UCSD-AML1 (cell line): ENCODE data around the gene EMILIN2.
"Not testable (repeated sequence)": the region's sequence is repeated elsewhere in the genome, so short reads cannot be mapped to it uniquely, and the experiment has no call there.

Source experiments
- DNase-seq: peaks from one replicate; lab custom pipeline; 2025; ENCODE audit not compliant: unreplicated experiment; lab: John Stamatoyannopoulos, UW

The EMILIN2 gene

DNA sequence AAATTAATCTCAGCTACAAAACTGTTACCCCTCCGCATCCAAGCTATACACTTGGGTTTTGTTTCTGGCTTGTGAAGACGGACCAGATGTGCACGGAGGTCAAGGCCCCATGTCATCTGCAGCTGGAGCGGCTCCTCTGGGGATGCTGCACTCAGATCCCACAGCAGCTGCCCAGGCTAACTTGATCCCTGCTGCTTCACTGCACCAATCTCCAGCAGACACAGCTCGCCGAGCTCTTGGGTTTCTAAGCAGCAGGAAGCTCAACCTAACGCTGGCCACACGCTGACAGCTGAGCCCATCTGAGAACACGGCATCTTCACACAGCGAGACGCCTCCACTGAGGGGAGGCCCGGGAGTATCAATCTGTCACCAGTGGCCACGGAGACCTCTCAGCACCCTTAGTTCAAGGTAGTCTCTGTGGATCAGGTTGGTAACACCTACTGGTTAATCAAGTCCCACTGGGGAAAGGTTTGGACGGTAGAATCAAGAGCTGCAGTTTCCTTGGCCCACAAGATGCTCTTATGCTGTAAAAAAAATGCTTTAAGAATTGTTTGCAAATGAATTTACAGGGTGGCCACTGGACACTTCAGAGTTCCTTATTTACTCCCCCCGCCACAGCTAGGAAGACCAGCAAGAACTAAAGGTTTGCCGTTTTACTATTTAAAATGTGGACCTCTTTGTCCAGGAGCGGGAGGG, 67.5 kb downstream of the EMILIN2 start:
- no peak for DNase-seq

DNA sequence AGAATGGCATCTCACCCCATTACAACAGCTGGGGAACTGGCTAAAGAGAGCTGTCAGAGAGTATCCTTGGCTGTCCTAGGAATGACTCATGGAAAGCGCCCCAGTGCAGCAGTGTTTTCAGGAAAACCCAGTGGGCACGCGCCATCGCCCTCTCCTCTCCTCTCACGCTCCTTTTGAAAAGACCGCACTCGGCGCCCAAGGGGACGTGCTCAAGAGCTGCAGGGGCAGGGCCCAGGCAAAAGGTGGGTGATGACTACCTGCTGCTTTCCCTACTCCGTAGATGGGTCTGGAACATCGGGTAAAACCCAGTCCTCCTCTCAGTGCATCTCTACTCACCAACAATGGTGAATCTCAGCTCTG, 68.1 kb downstream of the EMILIN2 start:
- no peak for DNase-seq

DNA sequence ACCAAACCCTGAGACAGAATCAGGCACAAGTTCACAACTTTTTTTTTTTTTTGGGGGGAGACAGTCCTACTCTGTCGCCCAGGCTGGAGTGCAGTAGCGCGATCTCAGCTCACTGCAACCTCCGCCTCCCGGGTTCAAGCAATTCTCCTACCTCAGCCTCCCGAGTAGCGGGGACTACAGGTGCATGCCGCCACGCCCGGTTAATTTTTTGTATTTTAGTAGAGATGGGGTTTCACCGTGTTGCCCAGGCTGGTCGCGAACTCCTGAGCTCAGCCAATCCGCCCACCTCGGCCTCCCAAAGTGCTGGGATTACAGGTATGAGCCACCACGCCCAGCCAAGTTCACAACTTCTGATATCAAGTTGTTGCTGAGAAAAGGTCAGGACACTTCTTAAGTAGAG, 68.7 kb downstream of the EMILIN2 start:
- DNase-seq, result not testable (repeated sequence)

DNA sequence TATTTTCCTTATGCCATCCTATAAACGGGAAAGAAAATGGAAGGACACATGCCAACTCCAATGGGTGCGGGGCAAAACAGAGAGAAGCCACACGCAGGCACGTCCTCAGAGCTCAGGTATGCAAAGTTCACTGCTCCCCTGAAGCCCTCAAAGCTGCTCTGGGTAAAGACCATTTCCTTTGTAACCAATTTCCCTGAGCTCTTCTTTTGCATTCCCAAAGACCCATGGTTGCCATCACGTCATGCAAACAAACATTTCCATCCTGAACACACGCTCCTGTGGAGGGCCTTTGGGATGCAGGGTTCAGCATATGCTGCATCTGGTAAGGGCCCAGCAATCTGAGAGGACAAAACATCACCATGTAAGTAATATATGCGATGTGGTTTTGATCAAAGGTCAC, 69.4 kb downstream of the EMILIN2 start:
- DNase-seq, result no peak

DNA sequence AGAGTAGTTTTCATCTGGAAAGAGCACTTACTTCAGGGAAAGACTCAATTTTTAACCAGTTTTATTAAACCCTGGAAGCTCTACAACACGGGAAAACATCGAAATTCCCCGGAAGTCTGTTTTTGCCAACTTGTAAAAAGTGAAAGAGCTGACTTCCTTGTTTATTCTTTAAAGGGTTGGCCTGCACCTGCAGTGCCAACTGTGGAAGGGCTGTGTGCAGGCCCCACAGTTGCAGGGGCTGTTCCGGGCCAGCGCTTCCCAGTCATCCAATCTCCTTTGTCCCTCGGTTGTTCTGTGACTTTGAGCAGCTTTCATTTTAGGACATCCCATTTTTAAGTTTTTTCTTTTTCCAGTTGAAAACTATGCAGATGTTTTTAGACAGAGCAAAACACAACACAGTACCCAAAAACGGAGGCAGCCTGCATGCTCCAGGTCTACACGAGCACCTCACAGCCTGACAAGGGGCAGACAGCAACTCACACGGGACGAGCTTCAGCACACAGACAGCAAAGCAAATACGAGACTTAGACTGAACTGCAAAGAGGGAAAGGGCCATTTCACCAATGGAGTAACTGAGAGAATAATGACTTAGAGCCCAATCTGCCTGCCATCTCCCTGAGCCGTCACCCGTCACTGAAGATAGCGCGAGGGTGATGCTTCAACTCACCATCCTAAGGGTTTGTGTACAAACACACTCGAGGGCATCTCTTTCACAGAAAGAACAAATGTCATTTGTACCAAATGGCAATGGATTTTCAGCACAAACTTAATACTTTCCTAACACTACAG, 70.6 kb downstream of the EMILIN2 start:
- no peak for DNase-seq

DNA sequence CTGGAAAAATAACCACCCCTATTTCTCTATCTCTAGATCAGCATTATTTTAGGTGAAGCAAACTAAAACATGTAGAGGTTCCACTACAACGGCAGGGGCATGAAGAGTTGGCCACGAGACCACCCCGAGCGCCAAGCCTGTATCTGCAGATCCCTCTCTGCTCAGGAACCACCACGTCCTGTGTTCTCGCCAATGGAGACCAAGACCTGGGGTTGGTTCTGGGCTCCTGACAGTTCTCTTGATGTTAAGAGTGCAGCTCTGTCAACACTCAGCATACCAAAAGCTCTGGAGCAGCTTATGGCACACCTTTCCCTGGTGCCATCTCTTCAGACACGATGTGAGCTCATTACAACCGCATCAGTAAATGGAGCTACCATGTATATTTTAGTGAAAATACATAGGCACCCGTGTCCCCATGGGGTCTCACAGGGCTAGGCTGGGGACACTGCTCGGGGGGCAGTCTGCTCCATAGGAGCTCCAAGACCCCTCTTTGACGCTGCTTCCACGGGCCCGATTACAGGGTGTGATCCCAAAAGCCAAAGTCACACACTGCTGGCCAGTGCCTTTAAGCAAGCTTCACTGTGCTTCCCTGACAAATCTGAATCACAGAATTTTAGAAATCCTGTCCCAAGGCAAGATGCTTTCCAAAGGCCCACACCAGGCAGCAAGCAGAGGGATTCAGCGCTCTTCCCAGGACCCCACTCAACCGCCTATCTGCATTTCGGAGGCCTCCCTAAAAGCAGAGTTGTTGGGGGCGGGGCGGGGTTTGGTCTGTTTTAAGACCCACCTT, 72.2 kb downstream of the EMILIN2 start:
- DNase-seq, result no peak

DNA sequence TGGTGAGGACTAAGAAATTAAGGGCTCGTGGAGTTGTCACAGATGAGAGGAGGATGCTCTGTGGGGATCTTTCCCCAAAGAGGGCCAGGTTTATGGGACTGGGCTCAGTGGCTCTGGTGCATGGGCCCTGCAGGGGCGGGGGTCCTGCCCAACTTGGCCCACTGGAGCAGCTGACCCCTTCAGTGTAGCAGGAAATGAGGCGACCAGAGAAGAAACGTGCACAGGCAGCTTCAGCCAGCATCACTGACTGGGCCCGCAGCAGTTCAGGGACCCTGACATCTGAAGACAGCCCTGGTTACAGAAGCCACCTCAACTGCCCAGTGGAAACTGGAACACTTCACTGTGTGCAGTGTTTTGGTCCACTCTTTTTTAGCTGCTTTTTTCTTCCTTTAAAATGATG, 72.8 kb downstream of the EMILIN2 start:
- DNase-seq, result no peak

DNA sequence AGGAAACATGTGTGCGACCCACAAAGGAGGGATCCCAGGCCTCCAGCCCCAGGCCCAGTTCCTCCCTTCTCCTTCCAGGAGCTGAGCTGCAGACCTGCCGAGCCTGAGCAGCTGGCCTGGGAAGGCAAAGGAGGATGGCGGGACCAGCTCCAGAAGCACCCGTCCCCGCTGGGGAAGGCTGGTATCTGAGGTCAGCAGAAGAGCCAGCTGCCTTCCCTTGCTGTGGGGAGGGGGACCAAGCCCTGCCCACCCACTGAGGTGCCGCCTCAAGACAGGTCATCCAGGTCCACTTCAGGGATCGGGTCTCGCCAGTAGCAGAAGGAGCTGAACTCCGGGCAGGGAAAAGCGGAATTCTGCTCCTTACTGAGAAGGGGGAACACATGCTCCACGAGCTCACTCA, 73.2 kb downstream of the EMILIN2 start:
- DNase-seq, result no peak

DNA sequence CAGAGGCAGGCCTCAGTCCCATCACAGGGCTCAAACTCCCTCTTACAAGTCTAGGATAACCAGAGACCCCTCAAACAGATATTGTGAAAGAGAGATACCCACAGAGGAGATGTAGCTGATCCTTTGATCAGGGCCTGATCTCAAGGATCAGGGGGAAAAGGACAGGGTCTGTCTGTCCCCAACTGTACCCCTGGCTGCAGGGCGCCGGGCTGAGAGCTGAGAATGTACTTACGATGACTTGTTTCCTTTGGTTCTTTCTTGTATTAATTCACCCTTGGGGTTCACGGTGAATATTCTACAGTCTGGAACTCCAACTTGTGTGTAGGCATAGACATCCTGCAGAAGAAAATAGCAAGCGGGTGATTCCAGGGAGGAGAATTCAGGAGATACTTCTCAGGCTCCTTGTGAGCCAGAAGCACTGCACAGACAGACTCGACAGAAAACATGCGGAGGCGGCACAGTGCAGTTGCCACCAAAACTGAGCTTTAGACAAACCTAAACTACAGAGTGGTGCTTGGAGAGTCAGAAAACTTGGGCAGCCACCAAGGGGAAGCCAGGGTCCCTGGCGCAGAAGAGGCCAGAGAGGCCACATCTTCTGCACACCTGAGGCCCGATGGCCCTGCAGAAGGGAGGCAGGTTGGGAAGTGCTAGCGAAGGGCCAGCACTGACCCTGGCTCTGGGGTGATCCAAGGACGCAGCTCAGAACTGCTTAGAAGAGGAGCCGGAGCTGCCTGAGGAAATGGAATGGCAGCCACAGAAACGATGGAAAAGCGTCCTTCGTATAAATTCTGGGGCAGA, 73.9 kb downstream of the EMILIN2 start:
- DNase-seq, result no peak

DNA sequence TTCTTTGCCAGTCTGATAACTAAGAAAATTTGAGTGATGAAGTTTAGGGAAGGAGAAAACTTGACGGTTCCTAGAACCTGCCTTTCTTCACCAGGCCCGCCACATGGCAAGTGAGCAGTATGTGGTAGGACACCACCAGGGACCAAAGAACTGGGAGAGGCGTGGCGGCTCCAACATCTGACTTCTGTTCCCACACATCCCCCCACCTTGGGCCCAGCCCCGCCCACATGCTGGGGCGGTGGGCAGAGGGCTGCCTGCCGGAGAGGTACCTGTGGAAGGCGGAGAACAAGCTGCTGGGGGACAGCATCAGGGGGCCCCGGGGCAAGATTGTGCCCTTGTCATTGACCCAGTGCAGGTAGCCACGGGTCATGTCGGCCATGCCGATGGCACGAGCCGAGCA, 75.0 kb downstream of the EMILIN2 start:
- DNase-seq, result no peak

DNA sequence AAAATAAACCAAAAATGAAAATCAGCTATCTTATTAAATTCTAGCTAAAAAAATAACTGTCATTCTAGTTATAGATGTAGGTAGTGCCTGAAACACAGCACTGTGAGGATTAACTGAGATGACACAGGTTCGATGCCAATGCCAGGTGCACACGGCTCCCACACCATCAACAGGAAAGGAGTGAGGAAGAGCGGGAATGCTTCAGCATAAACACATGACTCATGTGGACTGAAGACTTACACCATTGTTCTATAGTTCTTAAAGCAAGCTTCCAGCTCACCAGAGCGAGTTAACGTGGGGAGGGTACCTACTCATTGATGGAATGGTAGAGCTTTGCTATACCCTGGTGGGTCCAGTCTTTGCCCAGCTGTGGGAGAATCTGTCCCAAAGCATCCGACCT, 76.7 kb downstream of the EMILIN2 start:
- DNase-seq, result no peak

DNA sequence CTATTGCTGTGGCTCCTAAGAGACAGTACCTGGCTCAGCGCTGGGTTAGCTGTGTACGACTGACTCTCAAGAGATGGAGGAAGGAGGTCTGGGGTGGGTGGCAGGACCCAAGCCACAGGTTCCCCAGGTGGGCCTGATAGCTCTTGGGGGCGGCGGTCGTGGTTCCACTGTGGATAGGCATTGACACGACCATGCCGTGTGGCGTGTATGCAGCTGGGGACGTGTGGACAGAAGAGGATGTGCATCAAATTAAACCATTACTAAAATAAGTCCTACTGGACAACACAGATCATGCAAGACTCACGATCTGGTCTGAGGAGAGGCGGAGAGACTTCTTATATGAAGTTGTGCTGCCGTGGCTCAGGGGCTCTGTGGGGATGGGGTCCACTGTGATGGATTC, 78.1 kb downstream of the EMILIN2 start:
- DNase-seq, result no peak

DNA sequence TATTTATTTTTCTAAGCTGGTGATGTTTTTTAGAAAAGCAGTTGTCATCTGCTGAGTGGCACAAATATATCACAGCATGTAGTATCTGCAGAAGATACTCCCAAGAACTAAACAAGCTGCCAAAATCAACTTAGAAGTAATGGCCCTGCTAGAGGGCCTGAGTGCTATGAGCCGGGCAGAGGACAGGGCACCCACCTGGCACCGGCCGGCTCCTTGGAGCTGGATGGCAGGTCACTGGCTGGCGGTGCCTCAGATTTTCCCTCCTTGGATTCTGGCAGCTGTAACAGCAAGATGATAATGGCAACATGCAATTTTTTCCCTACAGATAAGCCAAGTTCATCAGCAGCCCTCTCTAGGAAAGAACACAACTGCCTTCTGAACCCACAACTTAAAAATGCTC, 79.7 kb downstream of the EMILIN2 start:
- DNase-seq, result no peak

DNA sequence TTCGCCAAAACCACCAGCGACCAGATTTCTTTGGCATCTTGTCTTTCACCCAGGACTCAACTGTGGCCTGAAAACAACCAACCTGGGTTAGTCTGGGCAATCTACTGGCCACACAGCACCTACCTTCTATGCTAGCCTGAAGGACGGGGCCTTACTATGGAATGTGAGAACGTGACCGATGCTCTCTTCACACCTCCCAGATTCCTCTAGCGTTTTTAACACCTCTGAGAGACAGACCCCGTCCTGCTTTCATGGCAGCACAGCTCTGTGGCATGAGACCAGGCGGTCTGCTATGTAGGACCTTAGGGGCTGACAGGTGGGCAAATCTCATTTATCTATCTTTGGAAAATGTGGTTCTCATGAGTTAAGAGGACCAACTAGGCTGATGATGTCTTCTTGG, 80.9 kb downstream of the EMILIN2 start:
- DNase-seq, result no peak

DNA sequence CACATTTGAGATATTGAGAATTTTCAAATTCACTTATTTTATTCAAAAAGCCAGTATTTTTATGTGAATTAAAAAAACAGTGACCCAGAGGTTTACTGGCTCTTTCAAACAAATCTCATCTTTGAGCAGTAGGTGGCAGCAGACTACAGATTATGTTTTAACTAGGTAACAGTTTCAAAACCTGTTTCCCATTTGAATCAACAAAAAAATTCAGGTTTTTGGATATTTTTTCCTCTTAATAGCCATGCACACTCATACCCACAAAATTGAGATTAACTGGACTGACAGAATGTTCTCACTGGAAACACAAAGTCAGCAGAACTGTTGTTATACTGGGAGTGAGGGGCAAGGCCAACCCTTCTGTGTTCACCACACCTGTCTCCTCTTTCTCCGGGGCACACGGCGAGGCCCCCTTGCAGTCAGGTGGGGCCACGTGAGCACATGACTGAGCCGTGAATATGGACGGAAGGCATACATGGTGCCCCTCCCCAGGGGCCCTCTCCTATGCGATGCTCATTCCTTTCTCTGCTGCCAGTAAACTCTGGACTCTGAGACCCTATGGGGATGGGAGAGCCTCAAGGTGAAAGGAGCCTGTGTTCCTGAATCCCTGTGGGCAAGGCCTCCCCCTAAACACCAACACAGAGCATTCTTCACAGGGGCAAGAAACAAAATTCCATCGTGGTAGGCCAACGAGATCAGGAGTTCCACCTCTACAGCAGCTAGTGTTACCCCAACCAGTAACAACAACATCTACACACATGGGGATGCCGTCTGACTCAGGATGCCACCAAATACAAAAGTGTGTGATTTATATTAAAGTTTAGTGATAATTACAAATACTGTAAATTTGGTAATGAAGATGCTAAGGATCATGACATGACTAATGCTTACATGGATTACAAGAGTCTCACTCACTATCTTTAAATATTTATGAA, 85.7 kb downstream of the EMILIN2 start:
- DNase-seq, result no peak

DNA sequence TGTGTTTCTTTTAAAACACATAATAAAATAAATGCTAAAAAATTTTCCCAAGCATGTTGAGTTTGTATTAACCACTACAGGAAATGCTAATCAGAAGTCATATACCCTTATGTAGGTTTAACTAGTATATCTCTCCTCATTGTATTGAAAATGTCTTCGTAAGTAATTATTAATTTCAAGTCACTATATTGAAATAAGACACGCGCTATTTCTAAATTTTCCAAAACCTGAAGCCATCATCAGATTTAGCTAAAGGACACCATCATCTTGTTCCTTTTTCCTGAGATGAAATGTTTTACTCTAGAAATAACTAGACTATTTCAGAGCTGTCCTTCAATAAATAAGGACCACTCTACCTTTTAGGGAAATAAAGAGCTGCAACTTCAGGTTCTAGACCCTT, 87.2 kb downstream of the EMILIN2 start:
- DNase-seq, result no peak

DNA sequence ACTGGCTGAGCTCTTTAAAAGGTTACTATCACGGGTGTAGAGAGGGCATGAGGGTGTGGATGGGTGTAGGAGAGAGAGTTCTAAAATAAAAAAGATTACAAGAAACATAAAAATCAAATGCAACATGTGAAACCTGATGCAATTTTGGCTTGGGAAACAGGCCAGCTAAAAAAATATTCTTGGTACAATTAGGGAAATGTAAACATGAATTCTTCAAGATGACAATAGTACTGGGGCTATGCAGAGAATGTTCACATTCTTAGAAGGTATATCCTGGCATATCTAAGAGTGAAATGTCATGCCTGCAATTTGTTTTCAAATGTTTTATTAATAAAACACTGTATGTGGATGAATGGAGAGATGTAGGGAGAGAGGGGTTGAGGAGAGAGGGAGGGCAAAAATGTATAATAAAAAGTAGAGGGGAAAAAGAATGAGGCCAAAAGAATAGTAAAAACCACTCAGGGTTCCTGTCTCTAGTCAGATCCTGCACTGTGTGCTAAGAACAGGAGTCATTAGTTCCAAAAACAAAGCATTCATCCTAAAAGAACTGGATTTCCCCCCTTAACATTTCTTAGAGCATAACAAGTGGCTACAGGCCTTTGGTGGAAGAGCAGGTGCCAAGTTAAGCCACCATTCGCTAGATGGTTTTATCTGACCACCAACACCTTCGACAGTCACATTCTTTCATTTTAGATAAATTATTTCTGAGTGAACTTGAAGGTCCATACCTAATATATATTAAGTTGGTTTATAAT, 88.8 kb downstream of the EMILIN2 start:
- no peak for DNase-seq

DNA sequence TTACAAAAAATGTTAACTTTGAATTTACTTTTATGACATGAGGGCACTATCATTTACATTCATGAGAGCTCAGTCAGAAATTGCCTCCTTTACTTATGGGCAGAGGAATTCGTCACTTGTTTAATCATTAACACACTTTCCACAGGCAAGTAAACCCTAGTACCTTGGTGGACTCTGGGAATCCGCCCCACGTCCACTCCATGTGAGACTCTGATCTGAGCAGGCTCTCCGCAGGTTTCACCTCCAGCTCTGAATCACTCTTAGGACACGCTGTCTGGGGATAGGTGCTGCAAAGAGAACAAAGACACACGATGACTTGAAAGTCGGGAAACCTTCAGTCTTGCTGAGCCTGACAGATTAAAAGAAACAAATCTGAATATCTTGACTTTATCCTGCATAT, 92.5 kb downstream of the EMILIN2 start:
- no peak for DNase-seq

DNA sequence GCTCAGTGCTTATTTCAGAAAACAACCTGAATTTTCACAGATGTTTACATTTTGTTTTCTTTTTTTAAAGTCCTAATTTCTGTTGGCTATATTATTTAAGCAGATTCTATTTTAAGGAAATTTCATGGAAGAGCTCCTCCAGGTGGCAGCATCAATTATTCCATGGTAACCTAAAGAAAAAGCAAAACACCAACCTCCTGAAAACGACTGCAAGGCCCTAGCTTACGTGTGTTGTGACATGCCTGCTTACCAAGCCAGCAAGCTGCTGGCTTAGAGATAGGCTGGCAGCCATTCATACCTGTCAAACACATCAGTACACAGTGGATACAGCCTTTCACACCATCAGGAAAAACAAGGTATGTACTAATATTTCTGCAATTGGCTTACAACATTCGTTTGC, 101.2 kb downstream of the EMILIN2 start:
- no peak for DNase-seq
